IMR-90 (cell line): ENCODE measurements around the gene USP4.

Source experiments
- CEBPB ChIP-seq: IDR thresholded peaks from 2 replicates; pipeline ENCODE4 v1.6.1; 2012; ENCODE audit warnings: low read depth, low read length, improper control_type of control experiment
- CTCF ChIP-seq: conservative IDR thresholded peaks from 2 replicates; pipeline ENCODE4 v1.5.1; 2012; ENCODE audit warnings: mild to moderate bottlenecking, low read depth, low read length, improper control_type of control experiment
- FOS ChIP-seq: fragments of 150-350 bp; IDR thresholded peaks from 2 replicates; pipeline ENCODE4 v1.6.1; 2016; ENCODE audit warnings: low read depth, low read length
- MAFK ChIP-seq: IDR thresholded peaks from 2 replicates; pipeline ENCODE4 v1.6.1; 2012; ENCODE audit warnings: low read depth, low read length, improper control_type of control experiment
- MXI1 ChIP-seq: IDR thresholded peaks from 2 replicates; pipeline ENCODE4 v1.6.1; 2012; ENCODE audit warnings: low read depth, mild to moderate bottlenecking, low read length, moderate library complexity, borderline replicate concordance
- POLR2A ChIP-seq: IDR thresholded peaks from 2 replicates; pipeline ENCODE4 v1.6.1; 2012; ENCODE audit warnings: mild to moderate bottlenecking, low read depth, low read length
- RAD21 ChIP-seq: IDR thresholded peaks from 2 replicates; pipeline ENCODE4 v1.6.1; 2012; ENCODE audit warnings: low read length, improper control_type of control experiment
- RCOR1 ChIP-seq: IDR thresholded peaks from 2 replicates; pipeline ENCODE4 v1.6.1; 2012; ENCODE audit warnings: mild to moderate bottlenecking, low read length, improper control_type of control experiment; ENCODE audit not compliant: insufficient replicate concordance
- USF2 ChIP-seq: fragments of 150-350 bp; IDR thresholded peaks from 2 replicates; pipeline ENCODE4 v1.6.1; 2017; ENCODE audit warnings: mild to moderate bottlenecking, antibody characterized with exemption, low read length, low read depth

GRCh38 chr3:49255718-49256511, 83.9 kb downstream of the USP4 start:
- TF ChIP-seq CTCF: no peak
- TF ChIP-seq CEBPB: no peak
- TF ChIP-seq MXI1: no peak
- no peak for TF ChIP-seq RCOR1
- TF ChIP-seq POLR2A: no peak
- TF ChIP-seq USF2: no peak
- no peak for TF ChIP-seq MAFK
- TF ChIP-seq FOS: no peak
- no peak for TF ChIP-seq RAD21
